ENCODE data around the gene PCDHGA7.
"Not testable (repeated sequence)": the region's sequence is repeated elsewhere in the genome, so short reads cannot be mapped to it uniquely, and the experiment has no call there.

PCDHGA7 gene

DNA sequence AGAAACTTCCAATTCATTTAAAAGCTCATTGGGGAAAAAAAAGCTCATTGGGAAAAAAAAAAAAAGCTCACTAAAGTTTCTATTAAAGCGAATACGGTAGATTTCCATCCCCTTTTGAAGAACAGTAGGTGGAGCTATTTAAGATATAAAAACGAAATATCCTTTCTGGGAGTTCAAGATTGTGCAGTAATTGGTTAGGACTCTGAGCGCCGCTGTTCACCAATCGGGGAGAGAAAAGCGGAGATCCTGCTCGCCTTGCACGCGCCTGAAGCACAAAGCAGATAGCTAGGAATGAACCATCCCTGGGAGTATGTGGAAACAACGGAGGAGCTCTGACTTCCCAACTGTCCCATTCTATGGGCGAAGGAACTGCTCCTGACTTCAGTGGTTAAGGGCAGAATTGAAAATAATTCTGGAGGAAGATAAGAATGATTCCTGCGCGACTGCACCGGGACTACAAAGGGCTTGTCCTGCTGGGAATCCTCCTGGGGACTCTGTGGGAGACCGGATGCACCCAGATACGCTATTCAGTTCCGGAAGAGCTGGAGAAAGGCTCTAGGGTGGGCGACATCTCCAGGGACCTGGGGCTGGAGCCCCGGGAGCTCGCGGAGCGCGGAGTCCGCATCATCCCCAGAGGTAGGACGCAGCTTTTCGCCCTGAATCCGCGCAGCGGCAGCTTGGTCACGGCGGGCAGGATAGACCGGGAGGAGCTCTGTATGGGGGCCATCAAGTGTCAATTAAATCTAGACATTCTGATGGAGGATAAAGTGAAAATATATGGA, 48.0 kb downstream of the PCDHGA7 start, which contains the start of gene PCDHGA12:
PCDHGA12 (plus strand) TSS at position 176 of the 782 bp plus-strand sequence; CDS start at position 429, 253 bp downstream.
- no peak for DNase-seq (ENCODE audit: low spot score)

DNA sequence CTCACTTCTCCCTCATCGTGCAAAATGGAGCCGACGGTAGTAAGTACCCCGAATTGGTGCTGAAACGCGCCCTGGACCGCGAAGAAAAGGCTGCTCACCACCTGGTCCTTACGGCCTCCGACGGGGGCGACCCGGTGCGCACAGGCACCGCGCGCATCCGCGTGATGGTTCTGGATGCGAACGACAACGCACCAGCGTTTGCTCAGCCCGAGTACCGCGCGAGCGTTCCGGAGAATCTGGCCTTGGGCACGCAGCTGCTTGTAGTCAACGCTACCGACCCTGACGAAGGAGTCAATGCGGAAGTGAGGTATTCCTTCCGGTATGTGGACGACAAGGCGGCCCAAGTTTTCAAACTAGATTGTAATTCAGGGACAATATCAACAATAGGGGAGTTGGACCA, 48.7 kb downstream of the PCDHGA7 start:
- no peak for DNase-seq (ENCODE audit: low spot score)

DNA sequence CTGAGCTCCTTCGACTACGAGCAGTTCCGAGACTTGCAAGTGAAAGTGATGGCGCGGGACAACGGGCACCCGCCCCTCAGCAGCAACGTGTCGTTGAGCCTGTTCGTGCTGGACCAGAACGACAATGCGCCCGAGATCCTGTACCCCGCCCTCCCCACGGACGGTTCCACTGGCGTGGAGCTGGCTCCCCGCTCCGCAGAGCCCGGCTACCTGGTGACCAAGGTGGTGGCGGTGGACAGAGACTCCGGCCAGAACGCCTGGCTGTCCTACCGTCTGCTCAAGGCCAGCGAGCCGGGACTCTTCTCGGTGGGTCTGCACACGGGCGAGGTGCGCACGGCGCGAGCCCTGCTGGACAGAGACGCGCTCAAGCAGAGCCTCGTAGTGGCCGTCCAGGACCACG, 49.8 kb downstream of the PCDHGA7 start:
- DNase-seq (ENCODE audit: low spot score) = not testable (repeated sequence)

DNA sequence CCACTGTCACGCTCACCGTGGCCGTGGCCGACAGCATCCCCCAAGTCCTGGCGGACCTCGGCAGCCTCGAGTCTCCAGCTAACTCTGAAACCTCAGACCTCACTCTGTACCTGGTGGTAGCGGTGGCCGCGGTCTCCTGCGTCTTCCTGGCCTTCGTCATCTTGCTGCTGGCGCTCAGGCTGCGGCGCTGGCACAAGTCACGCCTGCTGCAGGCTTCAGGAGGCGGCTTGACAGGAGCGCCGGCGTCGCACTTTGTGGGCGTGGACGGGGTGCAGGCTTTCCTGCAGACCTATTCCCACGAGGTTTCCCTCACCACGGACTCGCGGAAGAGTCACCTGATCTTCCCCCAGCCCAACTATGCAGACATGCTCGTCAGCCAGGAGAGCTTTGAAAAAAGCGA, 50.2 kb downstream of the PCDHGA7 start:
- DNase-seq (ENCODE audit: low spot score) = not testable (repeated sequence)

DNA sequence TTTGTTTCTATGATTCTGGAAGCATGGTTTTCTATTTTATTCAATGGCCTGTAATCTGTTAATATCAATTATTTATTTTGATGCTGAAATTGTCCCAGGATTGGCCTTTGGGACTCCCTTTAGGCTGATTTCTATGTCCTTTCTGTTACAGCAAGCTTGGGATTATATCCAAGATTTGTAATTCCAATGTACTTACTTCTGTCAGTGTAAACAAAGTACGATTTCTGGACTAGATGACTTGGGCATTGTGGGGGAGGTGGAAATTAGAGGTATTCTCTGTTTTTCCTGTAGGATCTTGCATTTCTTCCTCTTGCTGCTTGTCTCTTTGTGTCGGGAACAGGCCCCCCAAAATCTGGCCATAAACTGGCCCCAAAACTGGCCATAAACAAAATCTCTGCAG, 51.5 kb downstream of the PCDHGA7 start:
- no peak for DNase-seq (ENCODE audit: low spot score)

Measured in hematopoietic multipotent progenitor cell treated with erythropoietin and hydrocortisone succinate and interleukin-3 and kit ligand, for 17 days (in vitro differentiated cells).